GM23338 (cell line): ENCODE results near the gene ZNF497. TPM values are rescaled to one million over a fixed set of nuclear protein-coding genes. Genes with fewer than 3 reads are reported as not detected.
A peak's percentile ranks its signal among the peaks of the same experiment; 100 is the strongest.

Source experiments
- ATAC-seq: fragments of 200-7000 bp; cut with Tn5 transposase; 3 replicates; pipeline ENCODE4 v1.9.1; 2020
- DNase-seq: peaks from one replicate; pipeline ENCODE4 v3.0.0-alpha.2; 2015; ENCODE audit warnings: low spot score
- H2AFZ ChIP-seq: fragments of 200-600 bp; sonication (generic); 2 replicates; pipeline ENCODE4 v1.8.0; 2016; ENCODE audit warnings: antibody characterized with exemption, mild to moderate bottlenecking, moderate library complexity
- H3F3A ChIP-seq: fragments of 200-600 bp; sonication (generic); replicated peaks from 2 replicates; pipeline ENCODE4 v1.8.0; 2017; ENCODE audit warnings: antibody characterized with exemption, mixed run types, low read depth
- H3K27ac ChIP-seq: fragments of 200-600 bp; sonication (generic); 2 replicates; pipeline ENCODE4 v1.6.1; 2016; ENCODE audit warnings: low read depth
- H3K27me3 ChIP-seq: fragments of 200-600 bp; sonication (generic); 2 replicates; pipeline ENCODE4 v1.8.0; 2016; ENCODE audit warnings: mild to moderate bottlenecking, mixed run types, moderate library complexity; ENCODE audit not compliant: insufficient read depth
- H3K36me3 ChIP-seq: fragments of 200-600 bp; sonication (generic); 2 replicates; pipeline ENCODE4 v1.8.0; 2016; ENCODE audit warnings: mild to moderate bottlenecking; ENCODE audit not compliant: insufficient read depth
- H3K4me1 ChIP-seq: fragments of 200-600 bp; sonication (generic); 2 replicates; pipeline ENCODE4 v1.8.0; 2016; ENCODE audit warnings: mild to moderate bottlenecking, moderate library complexity; ENCODE audit not compliant: insufficient read depth
- H3K4me2 ChIP-seq: fragments of 200-600 bp; sonication (generic); 2 replicates; pipeline ENCODE4 v1.7.1; 2017; ENCODE audit warnings: mixed run types
- H3K4me3 ChIP-seq: fragments of 200-600 bp; sonication (generic); 2 replicates; pipeline ENCODE4 v1.6.1; 2016; ENCODE audit warnings: mixed run types
- H3K79me2 ChIP-seq: fragments of 200-600 bp; sonication (generic); replicated peaks from 2 replicates; pipeline ENCODE4 v1.8.0; 2017; ENCODE audit warnings: mild to moderate bottlenecking; ENCODE audit not compliant: insufficient read depth
- H3K9me2 ChIP-seq: fragments of 200-600 bp; sonication (generic); 2 replicates; pipeline ENCODE4 v1.8.0; 2017; ENCODE audit not compliant: insufficient read depth
- H4K20me1 ChIP-seq: fragments of 200-600 bp; sonication (generic); replicated peaks from 2 replicates; pipeline ENCODE4 v1.8.0; 2017; ENCODE audit warnings: mild to moderate bottlenecking; ENCODE audit not compliant: insufficient read depth
- H3K27ac Mint-ChIP-seq: 2 replicates; pipeline ENCODE4 v1.8.0; 2020; ENCODE audit warnings: inconsistent platforms, mild to moderate bottlenecking, moderate library complexity, mixed read lengths
- H3K27me3 Mint-ChIP-seq: 3 replicates; pipeline ENCODE4 v1.8.0; 2022; ENCODE audit warnings: low read depth, mild to moderate bottlenecking, moderate library complexity, mixed read lengths, inconsistent platforms; ENCODE audit not compliant: insufficient read depth, poor library complexity
- H3K36me3 Mint-ChIP-seq: 3 replicates; pipeline ENCODE4 v1.8.0; 2021; ENCODE audit warnings: low read depth, mild to moderate bottlenecking, inconsistent platforms, moderate library complexity, mixed read lengths
- H3K4me1 Mint-ChIP-seq: 3 replicates; pipeline ENCODE4 v1.8.0; 2020; ENCODE audit warnings: mild to moderate bottlenecking, inconsistent platforms, mixed read lengths
- H3K4me3 Mint-ChIP-seq: 3 replicates; pipeline ENCODE4 v1.8.0; 2021; ENCODE audit warnings: moderate library complexity, mild to moderate bottlenecking, inconsistent platforms, mixed read lengths
- H3K9me3 Mint-ChIP-seq: 3 replicates; pipeline ENCODE4 v1.8.0; 2020; ENCODE audit warnings: moderate library complexity, mild to moderate bottlenecking, inconsistent platforms, mixed read lengths
- CREB1 ChIP-seq: fragments of 250-450 bp; sonication (Bioruptor Pico); IDR thresholded peaks from 2 replicates; pipeline ENCODE4 v1.5.0; 2020; ENCODE audit warnings: low read depth, mild to moderate bottlenecking, moderate library complexity
- EZH2 ChIP-seq: fragments of 200-600 bp; sonication (generic); IDR thresholded peaks from one replicate; pipeline ENCODE4 v1.8.0; 2017; ENCODE audit warnings: antibody characterized with exemption, mild to moderate bottlenecking, low read depth; ENCODE audit not compliant: unreplicated experiment
- EZH2phosphoT487 ChIP-seq: fragments of 200-600 bp; sonication (generic); IDR thresholded peaks from one replicate; pipeline ENCODE4 v1.8.1; 2018; ENCODE audit warnings: antibody characterized with exemption; ENCODE audit not compliant: unreplicated experiment
- NANOG ChIP-seq: IDR thresholded peaks from 2 replicates; pipeline ENCODE4 v1.6.1; 2016; ENCODE audit warnings: antibody characterized with exemption, borderline replicate concordance
- POLR2AphosphoS5 ChIP-seq: IDR thresholded peaks from 2 replicates; pipeline ENCODE4 v1.6.1; 2016; ENCODE audit warnings: antibody characterized with exemption, low read depth
- ZNF114 ChIP-seq: fragments of 250-450 bp; sonication (Bioruptor Pico); IDR thresholded peaks from 2 replicates; pipeline ENCODE4 v1.5.0; 2020; ENCODE audit warnings: mild to moderate bottlenecking, moderate library complexity
- ZNF331 ChIP-seq: fragments of 250-450 bp; sonication (Bioruptor Pico); IDR thresholded peaks from 2 replicates; pipeline ENCODE4 v1.5.0; 2020; ENCODE audit warnings: low read depth, mild to moderate bottlenecking, moderate library complexity
- polyA plus RNA-seq: library from polyadenylated mRNA; unstranded; fragments of >200 nt; fragmentation: Nextera tagmentation; extraction: Ambion mirVana; gene quantifications from 2 replicates; pipeline ENCODE4 v1.2.1, GENCODE V29; 2016
- total RNA-seq: library from RNA; depleted of rRNA; stranded (reverse); fragments of >200 nt; shearing (Covaris generic); gene quantifications from 2 replicates; pipeline ENCODE4 v1.2.3, GENCODE V29; 2014
- TF ChIP-seq, protein P1 (sequence below): fragments of 250-450 bp; sonication (Bioruptor Pico); IDR thresholded peaks from 2 replicates; pipeline ENCODE4 v1.5.0; 2020; ENCODE audit warnings: mild to moderate bottlenecking, moderate library complexity
- TF ChIP-seq, protein P2 (sequence below): IDR thresholded peaks from one replicate; pipeline ENCODE4 v1.6.1; 2018; ENCODE audit warnings: antibody characterized with exemption; ENCODE audit not compliant: unreplicated experiment

The ZNF497 gene
- total and polyA plus RNA-seq, 2 experiments from 2014 or later, result 0.44 to 2.0 TPM

DNA sequence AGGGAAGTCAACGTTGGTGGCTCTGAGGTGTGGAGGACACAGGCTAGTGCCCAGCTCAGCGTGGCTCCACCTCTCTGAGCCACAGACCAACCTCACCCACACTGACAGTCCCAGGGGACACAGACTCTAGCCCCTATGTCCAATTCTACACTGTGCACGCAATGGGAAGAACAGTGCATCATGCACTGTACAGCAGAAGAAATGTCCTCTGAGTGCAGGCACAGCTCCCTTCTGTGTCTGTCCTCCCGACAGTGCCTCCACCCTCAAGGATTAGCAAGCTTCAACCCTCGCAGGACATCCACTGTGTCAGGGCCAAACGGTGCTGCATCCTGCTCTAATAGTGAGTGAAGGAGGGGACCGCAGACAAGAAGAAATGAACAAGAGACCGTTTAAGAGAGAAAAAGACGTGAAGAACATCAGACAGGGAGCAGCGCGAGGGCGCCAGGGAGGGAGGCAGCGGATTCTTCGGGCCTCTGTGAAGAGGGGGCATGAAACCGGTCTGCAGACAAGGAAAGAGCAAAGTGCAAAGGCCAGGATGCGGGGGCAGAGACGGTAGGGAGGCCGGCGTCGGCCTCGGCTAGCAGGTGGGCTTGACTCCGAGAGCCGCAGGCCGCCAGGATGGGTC, 17.6 kb upstream of the ZNF497 start:
- H2AFZ ChIP-seq, result peak overlapping the region; percentile 95
- peaks cover 9% of the 10 kb centered on the region for H3K4me1 Mint-ChIP-seq
- no peak overlapping the region for H3K27ac ChIP-seq
- no peaks in the 10 kb centered on the region; the same call in 2 of the 3 replicates for H3K36me3 Mint-ChIP-seq
- ATAC-seq (no peak), DNase-seq (no peak)
- TF ChIP-seq, protein P1, sequence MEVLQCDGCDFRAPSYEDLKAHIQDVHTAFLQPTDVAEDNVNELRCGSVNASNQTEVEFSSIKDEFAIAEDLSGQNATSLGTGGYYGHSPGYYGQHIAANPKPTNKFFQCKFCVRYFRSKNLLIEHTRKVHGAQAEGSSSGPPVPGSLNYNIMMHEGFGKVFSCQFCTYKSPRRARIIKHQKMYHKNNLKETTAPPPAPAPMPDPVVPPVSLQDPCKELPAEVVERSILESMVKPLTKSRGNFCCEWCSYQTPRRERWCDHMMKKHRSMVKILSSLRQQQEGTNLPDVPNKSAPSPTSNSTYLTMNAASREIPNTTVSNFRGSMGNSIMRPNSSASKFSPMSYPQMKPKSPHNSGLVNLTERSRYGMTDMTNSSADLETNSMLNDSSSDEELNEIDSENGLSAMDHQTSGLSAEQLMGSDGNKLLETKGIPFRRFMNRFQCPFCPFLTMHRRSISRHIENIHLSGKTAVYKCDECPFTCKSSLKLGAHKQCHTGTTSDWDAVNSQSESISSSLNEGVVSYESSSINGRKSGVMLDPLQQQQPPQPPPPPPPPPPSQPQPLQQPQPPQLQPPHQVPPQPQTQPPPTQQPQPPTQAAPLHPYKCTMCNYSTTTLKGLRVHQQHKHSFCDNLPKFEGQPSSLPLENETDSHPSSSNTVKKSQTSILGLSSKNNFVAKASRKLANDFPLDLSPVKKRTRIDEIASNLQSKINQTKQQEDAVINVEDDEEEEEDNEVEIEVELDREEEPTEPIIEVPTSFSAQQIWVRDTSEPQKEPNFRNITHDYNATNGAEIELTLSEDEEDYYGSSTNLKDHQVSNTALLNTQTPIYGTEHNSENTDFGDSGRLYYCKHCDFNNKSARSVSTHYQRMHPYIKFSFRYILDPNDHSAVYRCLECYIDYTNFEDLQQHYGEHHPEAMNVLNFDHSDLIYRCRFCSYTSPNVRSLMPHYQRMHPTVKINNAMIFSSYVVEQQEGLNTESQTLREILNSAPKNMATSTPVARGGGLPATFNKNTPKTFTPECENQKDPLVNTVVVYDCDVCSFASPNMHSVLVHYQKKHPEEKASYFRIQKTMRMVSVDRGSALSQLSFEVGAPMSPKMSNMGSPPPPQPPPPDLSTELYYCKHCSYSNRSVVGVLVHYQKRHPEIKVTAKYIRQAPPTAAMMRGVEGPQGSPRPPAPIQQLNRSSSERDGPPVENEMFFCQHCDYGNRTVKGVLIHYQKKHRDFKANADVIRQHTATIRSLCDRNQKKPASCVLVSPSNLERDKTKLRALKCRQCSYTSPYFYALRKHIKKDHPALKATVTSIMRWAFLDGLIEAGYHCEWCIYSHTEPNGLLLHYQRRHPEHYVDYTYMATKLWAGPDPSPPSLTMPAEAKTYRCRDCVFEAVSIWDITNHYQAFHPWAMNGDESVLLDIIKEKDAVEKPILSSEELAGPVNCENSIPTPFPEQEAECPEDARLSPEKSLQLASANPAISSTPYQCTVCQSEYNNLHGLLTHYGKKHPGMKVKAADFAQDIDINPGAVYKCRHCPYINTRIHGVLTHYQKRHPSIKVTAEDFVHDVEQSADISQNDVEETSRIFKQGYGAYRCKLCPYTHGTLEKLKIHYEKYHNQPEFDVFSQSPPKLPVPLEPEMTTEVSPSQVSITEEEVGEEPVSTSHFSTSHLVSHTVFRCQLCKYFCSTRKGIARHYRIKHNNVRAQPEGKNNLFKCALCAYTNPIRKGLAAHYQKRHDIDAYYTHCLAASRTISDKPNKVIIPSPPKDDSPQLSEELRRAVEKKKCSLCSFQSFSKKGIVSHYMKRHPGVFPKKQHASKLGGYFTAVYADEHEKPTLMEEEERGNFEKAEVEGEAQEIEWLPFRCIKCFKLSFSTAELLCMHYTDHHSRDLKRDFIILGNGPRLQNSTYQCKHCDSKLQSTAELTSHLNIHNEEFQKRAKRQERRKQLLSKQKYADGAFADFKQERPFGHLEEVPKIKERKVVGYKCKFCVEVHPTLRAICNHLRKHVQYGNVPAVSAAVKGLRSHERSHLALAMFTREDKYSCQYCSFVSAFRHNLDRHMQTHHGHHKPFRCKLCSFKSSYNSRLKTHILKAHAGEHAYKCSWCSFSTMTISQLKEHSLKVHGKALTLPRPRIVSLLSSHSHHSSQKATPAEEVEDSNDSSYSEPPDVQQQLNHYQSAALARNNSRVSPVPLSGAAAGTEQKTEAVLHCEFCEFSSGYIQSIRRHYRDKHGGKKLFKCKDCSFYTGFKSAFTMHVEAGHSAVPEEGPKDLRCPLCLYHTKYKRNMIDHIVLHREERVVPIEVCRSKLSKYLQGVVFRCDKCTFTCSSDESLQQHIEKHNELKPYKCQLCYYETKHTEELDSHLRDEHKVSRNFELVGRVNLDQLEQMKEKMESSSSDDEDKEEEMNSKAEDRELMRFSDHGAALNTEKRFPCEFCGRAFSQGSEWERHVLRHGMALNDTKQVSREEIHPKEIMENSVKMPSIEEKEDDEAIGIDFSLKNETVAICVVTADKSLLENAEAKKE (CRISPR knock-in tag), result no peak
- TF ChIP-seq NANOG (no peak), CREB1 (no peak), EZH2phosphoT487 (no peak), ZNF331 (CRISPR knock-in tag) (no peak), POLR2AphosphoS5 (no peak), ZNF114 (CRISPR knock-in tag) (no peak), EZH2 (no peak)
- TF ChIP-seq, protein P2, sequence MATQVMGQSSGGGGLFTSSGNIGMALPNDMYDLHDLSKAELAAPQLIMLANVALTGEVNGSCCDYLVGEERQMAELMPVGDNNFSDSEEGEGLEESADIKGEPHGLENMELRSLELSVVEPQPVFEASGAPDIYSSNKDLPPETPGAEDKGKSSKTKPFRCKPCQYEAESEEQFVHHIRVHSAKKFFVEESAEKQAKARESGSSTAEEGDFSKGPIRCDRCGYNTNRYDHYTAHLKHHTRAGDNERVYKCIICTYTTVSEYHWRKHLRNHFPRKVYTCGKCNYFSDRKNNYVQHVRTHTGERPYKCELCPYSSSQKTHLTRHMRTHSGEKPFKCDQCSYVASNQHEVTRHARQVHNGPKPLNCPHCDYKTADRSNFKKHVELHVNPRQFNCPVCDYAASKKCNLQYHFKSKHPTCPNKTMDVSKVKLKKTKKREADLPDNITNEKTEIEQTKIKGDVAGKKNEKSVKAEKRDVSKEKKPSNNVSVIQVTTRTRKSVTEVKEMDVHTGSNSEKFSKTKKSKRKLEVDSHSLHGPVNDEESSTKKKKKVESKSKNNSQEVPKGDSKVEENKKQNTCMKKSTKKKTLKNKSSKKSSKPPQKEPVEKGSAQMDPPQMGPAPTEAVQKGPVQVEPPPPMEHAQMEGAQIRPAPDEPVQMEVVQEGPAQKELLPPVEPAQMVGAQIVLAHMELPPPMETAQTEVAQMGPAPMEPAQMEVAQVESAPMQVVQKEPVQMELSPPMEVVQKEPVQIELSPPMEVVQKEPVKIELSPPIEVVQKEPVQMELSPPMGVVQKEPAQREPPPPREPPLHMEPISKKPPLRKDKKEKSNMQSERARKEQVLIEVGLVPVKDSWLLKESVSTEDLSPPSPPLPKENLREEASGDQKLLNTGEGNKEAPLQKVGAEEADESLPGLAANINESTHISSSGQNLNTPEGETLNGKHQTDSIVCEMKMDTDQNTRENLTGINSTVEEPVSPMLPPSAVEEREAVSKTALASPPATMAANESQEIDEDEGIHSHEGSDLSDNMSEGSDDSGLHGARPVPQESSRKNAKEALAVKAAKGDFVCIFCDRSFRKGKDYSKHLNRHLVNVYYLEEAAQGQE, result no peak
- 0 out of 2 replicates have a peak, but pooled peaks cover 7% of the 10 kb centered on the region for H3K4me1 ChIP-seq
- no peaks in the 10 kb centered on the region for H4K20me1 ChIP-seq
- peak overlapping the region; percentile 98 for H3K4me2 ChIP-seq
- peaks cover 24% of the 10 kb centered on the region for H3K27me3 Mint-ChIP-seq
- H3K9me2 ChIP-seq, result no peaks in the 10 kb centered on the region
- 0 out of 2 replicates have a peak, but pooled peaks cover 4% of the 10 kb centered on the region for H3F3A ChIP-seq
- H3K9me3 Mint-ChIP-seq, result no peaks in the 10 kb centered on the region
- H3K4me3 ChIP-seq, result peak overlapping the region; percentile 88
- peak overlapping the region; percentile 64 for H3K27ac Mint-ChIP-seq
- H3K4me3 Mint-ChIP-seq, result peak overlapping the region; percentile 84
- H3K27me3 ChIP-seq, result no peaks in the 10 kb centered on the region
- no peaks in the 10 kb centered on the region for H3K79me2 ChIP-seq
- no peaks in the 10 kb centered on the region for H3K36me3 ChIP-seq
